ENCODE measurements around the gene TBX4. TPM values are rescaled to one million over a fixed set of nuclear protein-coding genes. Genes with fewer than 3 reads are reported as not detected.

The TBX4 gene
- polyA plus RNA-seq, 1 donor (not counting 4 experiments of a cell fraction or from before 2014, with no cell fraction given) = 0.04 TPM

- no peaks in the 10 kb centered on the region for H3K4me1 ChIP-seq (ENCODE audit: control insufficient read depth, extremely low read depth, insufficient read depth, low read length)
- no peak overlapping the region for H3K27ac ChIP-seq (ENCODE audit: control insufficient read depth, insufficient read depth, low read length)
- no peak for DNase-seq (ENCODE audit: low read depth, low spot score)
- no peaks in the 10 kb centered on the region for H4K20me1 ChIP-seq (ENCODE audit: control insufficient read depth, extremely low read depth, insufficient read depth, low read length)
- FAIRE-seq = no peak
- no peak overlapping the region for H2AFZ ChIP-seq (ENCODE audit: control insufficient read depth, low read length)
- H3K9me3 ChIP-seq (ENCODE audit: control insufficient read depth, low read depth, low read length) = no peaks in the 10 kb centered on the region
- dilution Hi-C loops (cut with MboI; ENCODE audit: extremely low pct_ligation_motif_present, low sequenced_read_pairs) = no loop called here
- H3K36me3 ChIP-seq (ENCODE audit: control insufficient read depth in 2 of 2, extremely low read depth in 1 of 2, insufficient read depth in 2 of 2, low read length in 2 of 2) = no peaks in the 10 kb centered on the region
- H3K9me1 ChIP-seq (ENCODE audit: control insufficient read depth, extremely low read depth, insufficient read depth, low read length) = no peaks in the 10 kb centered on the region
- TF ChIP-seq, protein P1, sequence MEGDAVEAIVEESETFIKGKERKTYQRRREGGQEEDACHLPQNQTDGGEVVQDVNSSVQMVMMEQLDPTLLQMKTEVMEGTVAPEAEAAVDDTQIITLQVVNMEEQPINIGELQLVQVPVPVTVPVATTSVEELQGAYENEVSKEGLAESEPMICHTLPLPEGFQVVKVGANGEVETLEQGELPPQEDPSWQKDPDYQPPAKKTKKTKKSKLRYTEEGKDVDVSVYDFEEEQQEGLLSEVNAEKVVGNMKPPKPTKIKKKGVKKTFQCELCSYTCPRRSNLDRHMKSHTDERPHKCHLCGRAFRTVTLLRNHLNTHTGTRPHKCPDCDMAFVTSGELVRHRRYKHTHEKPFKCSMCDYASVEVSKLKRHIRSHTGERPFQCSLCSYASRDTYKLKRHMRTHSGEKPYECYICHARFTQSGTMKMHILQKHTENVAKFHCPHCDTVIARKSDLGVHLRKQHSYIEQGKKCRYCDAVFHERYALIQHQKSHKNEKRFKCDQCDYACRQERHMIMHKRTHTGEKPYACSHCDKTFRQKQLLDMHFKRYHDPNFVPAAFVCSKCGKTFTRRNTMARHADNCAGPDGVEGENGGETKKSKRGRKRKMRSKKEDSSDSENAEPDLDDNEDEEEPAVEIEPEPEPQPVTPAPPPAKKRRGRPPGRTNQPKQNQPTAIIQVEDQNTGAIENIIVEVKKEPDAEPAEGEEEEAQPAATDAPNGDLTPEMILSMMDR (optimal IDR thresholded peaks at IDR 0.05 in 1 of 3, IDR thresholded peaks at IDR 0.05 in 1 of 3, conservative IDR thresholded peaks at IDR 0.05 in 1 of 3; ENCODE audit: extremely low read depth in 1 of 3, insufficient read depth in 2 of 3, low read length in 3 of 3) = no peak
- no peak for TF ChIP-seq EZH2 (IDR thresholded peaks at IDR 0.05; ENCODE audit: low read length)
- no peaks in the 10 kb centered on the region for H3K79me2 ChIP-seq (ENCODE audit: control insufficient read depth, insufficient read depth, low read length)
- H3K9ac ChIP-seq (ENCODE audit: control insufficient read depth, extremely low read depth, insufficient read depth, low read length) = no peak overlapping the region
- H3K4me3 ChIP-seq (ENCODE audit: control insufficient read depth in 2 of 3, extremely low read depth in 1 of 3, insufficient read depth in 2 of 3, low read depth in 1 of 3, low read length in 3 of 3) = no peak overlapping the region
- peaks cover 8% of the 10 kb centered on the region for H3K27me3 ChIP-seq (ENCODE audit: control insufficient read depth, extremely low read depth, insufficient read depth, low read length)
- no peak overlapping the region for H3K4me2 ChIP-seq (ENCODE audit: control insufficient read depth, extremely low read depth, insufficient read depth, low read depth, low read length)
Observed at GRCh38 chr17:61442878-61443474, 9.2 kb upstream of the TBX4 start.

DNA sequence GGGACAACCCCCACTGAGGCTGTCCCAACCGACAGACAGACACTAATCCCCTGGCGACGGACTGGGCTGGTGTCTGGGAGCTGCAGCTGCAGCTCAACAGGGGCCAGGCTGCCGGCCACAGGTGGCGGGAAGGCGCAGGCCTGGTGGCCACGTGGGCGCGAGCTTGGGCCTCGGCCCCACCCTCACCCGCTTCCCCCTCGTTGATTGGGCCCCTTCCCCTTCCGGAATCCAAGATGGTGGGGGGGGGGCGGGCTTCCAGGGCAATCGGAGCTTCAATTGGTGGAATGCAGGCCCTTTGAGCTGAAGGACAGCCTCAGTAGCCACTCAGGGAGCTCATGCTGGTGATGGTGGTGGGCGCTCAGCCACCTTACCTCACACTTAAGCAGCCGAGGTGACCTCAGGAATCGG is 8.7 kb upstream of the TBX4 start:
- FAIRE-seq (no peak), DNase-seq (ENCODE audit: low read depth, low spot score) (no peak)
- TF ChIP-seq EZH2 (IDR thresholded peaks at IDR 0.05; ENCODE audit: low read length) = no peak
- TF ChIP-seq, protein P1 (optimal IDR thresholded peaks at IDR 0.05 in 1 of 3, IDR thresholded peaks at IDR 0.05 in 1 of 3, conservative IDR thresholded peaks at IDR 0.05 in 1 of 3; ENCODE audit: extremely low read depth in 1 of 3, insufficient read depth in 2 of 3, low read length in 3 of 3) = no peak
- dilution Hi-C loops (cut with MboI; ENCODE audit: extremely low pct_ligation_motif_present, low sequenced_read_pairs) = no loop called here
- no peak overlapping the region for H3K9ac ChIP-seq (ENCODE audit: control insufficient read depth, extremely low read depth, insufficient read depth, low read length)
- H3K27ac ChIP-seq (ENCODE audit: control insufficient read depth, insufficient read depth, low read length) = no peak overlapping the region
- H4K20me1 ChIP-seq (ENCODE audit: control insufficient read depth, extremely low read depth, insufficient read depth, low read length) = no peaks in the 10 kb centered on the region
- H3K27me3 ChIP-seq (ENCODE audit: control insufficient read depth, extremely low read depth, insufficient read depth, low read length) = peaks cover 10% of the 10 kb centered on the region
- H3K4me2 ChIP-seq (ENCODE audit: control insufficient read depth, extremely low read depth, insufficient read depth, low read depth, low read length) = no peak overlapping the region
- no peak overlapping the region for H3K4me3 ChIP-seq (ENCODE audit: control insufficient read depth in 2 of 3, extremely low read depth in 1 of 3, insufficient read depth in 2 of 3, low read depth in 1 of 3, low read length in 3 of 3)
- H2AFZ ChIP-seq (ENCODE audit: control insufficient read depth, low read length) = no peak overlapping the region
- H3K79me2 ChIP-seq (ENCODE audit: control insufficient read depth, insufficient read depth, low read length) = no peaks in the 10 kb centered on the region
- H3K9me3 ChIP-seq (ENCODE audit: control insufficient read depth, low read depth, low read length) = no peaks in the 10 kb centered on the region
- no peaks in the 10 kb centered on the region for H3K9me1 ChIP-seq (ENCODE audit: control insufficient read depth, extremely low read depth, insufficient read depth, low read length)
- no peaks in the 10 kb centered on the region for H3K36me3 ChIP-seq (ENCODE audit: control insufficient read depth in 2 of 2, extremely low read depth in 1 of 2, insufficient read depth in 2 of 2, low read length in 2 of 2)
- H3K4me1 ChIP-seq (ENCODE audit: control insufficient read depth, extremely low read depth, insufficient read depth, low read length) = no peaks in the 10 kb centered on the region
